Pancreas (tissue), 10 donors: Measurements from ENCODE around the gene CCDC192. TPM values are rescaled to one million over a fixed set of nuclear protein-coding genes. Genes with fewer than 3 reads are reported as not detected.
"Not testable (repeated sequence)": the region's sequence is repeated elsewhere in the genome, so short reads cannot be mapped to it uniquely, and the experiment has no call there.

Experiments
- ATAC-seq, 4 donors: fragments of 200-7000 bp; cut with Tn5 transposase; one replicate each; pipeline versions ENCODE4 v1.8.0 to v1.9.1; 2020; ENCODE audit warnings: mild to moderate bottlenecking in 4 of 4, moderate library complexity in 4 of 4
- DNase-seq, 6 donors: peaks; one replicate each; pipeline ENCODE4 v3.0.0-alpha.2; 2020
- FAIRE-seq: peaks from 2 replicates; lab custom pipeline; 2012; peaks lifted over from hg19 to GRCh38; lab: Jason Lieb, UNC
- H3K27ac ChIP-seq, 4 donors: fragments of 200-600 bp; sonication (generic); 1 replicate in 3 of 4; 2 replicates in 1 of 4; pipeline versions ENCODE4 v1.5.0 to v1.8.0; 2020
- H3K27me3 ChIP-seq, 4 donors: fragments of 200-600 bp; one replicate each; pipeline ENCODE4 v1.8.0; 2021
- H3K36me3 ChIP-seq, 3 donors: fragments of 200-600 bp; sonication (generic) in 1 of 3; one replicate each; pipeline versions ENCODE4 v1.5.0 to v1.8.0; 2020 to 2021
- H3K4me1 ChIP-seq, 3 donors: fragments of 200-600 bp; one replicate each; pipeline ENCODE4 v1.8.0; 2021
- H3K4me3 ChIP-seq, 4 donors: fragments of 200-600 bp; sonication (generic) in 2 of 4; one replicate each; pipeline versions ENCODE4 v1.5.0 to v1.8.0; 2020 to 2021
- H3K9me3 ChIP-seq, 4 donors: fragments of 200-600 bp; one replicate each; pipeline ENCODE4 v1.8.0; 2021
- WGBS, 2 donors: extraction: QIAGEN DNeasy Blood & Tissue Kit; methylation state at CpG; one replicate each; pipeline ENCODE4 v1.1.7; 2013; 5-methylcytosine and 5-hydroxymethylcytosine counted together
- intact Hi-C, 3 donors: fragments of 100-400 bp; cut with DNase I; formaldehyde crosslinking; loops; one replicate each; pipeline versions ENCODE4 v1.11.1 to v1.14.2; 2022
- polyA plus RNA-seq, 2 donors: library from polyadenylated mRNA; stranded (reverse); fragments of 200-250 nt; gene quantifications; one replicate each; pipeline ENCODE4 v1.2.3, GENCODE V29; 2013
- total RNA-seq, 6 donors: library from RNA; stranded (reverse); fragmentation: NEBNext Ultra II Directional in 4 of 6; extraction: Animal tissue kit (Norgen Biotek cat#: 25700) in 4 of 6; gene quantifications; one replicate each; pipeline versions ENCODE4 v1.2.1 to v1.2.4, GENCODE V29; 2021 to 2023
- TF ChIP-seq, protein P1 (sequence below), 4 donors: fragments of 200-600 bp; sonication (generic) in 3 of 4; IDR thresholded peaks; one replicate each; pipeline versions ENCODE4 v1.5.0 to v1.8.0; 2021; ENCODE audit warnings: antibody characterized with exemption in 4 of 4
- donor health status: healthy with polysubstance abuse.
- donor health status: DM: no; HTN: no; CAD: no; lungs with moderate emphysema.
- donor health status: DM: no; HTN: no; CAD: no.
- donor health status: control.
- donor health status: control.
- donor health status: Bipolar disorder and iron deficiency.
- donor health status: DM: yes; HTN: yes; CAD: no.
- donor health status: DM: no; HTN: no; CAD: no.
- donor health status: DM: no; HTN: no; CAD: no.
- donor health status: DM: yes; HTN: yes; CAD: no.

CCDC192 gene
- total and polyA plus RNA-seq, 8 donors = not detected

GRCh38 chr5:127774221-127774620, 71.0 kb downstream of the CCDC192 start:
- intact Hi-C loops = no loop called here

GRCh38 chr5:127776477-127776876, 73.3 kb downstream of the CCDC192 start:
- H3K36me3 ChIP-seq = no peaks in the 10 kb centered on the region
- no peaks in the 10 kb centered on the region for H3K4me1 ChIP-seq
- no peak for DNase-seq
- FAIRE-seq = no peak
- intact Hi-C loops = no loop called here
- ATAC-seq = no peak
- no peaks in the 10 kb centered on the region for H3K27me3 ChIP-seq
- no peaks in the 10 kb centered on the region for H3K9me3 ChIP-seq
- WGBS, 2 donors = 97 to 98% methylated on average over 4 of the region's 4 CpGs
- TF ChIP-seq, protein P1, sequence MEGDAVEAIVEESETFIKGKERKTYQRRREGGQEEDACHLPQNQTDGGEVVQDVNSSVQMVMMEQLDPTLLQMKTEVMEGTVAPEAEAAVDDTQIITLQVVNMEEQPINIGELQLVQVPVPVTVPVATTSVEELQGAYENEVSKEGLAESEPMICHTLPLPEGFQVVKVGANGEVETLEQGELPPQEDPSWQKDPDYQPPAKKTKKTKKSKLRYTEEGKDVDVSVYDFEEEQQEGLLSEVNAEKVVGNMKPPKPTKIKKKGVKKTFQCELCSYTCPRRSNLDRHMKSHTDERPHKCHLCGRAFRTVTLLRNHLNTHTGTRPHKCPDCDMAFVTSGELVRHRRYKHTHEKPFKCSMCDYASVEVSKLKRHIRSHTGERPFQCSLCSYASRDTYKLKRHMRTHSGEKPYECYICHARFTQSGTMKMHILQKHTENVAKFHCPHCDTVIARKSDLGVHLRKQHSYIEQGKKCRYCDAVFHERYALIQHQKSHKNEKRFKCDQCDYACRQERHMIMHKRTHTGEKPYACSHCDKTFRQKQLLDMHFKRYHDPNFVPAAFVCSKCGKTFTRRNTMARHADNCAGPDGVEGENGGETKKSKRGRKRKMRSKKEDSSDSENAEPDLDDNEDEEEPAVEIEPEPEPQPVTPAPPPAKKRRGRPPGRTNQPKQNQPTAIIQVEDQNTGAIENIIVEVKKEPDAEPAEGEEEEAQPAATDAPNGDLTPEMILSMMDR (IDR thresholded peaks at IDR 0.05) = no peak
- no peak overlapping the region for H3K4me3 ChIP-seq
- no peak overlapping the region for H3K27ac ChIP-seq

More at GRCh38 chr5:127774221-127774620, 71.0 kb downstream of the CCDC192 start:
- 81 to 96% methylated on average over 2 of the region's 2 CpGs for WGBS, 2 donors
- Histone ChIP-seq H3K4me3 (no peak overlapping the region), H3K4me1 (no peaks in the 10 kb centered on the region), H3K36me3 (no peaks in the 10 kb centered on the region), H3K27me3 (no peaks in the 10 kb centered on the region), H3K9me3 (no peaks in the 10 kb centered on the region), H3K27ac (no peak overlapping the region)
- TF ChIP-seq, protein P1 (IDR thresholded peaks at IDR 0.05) = no peak
- DNase-seq (no peak), FAIRE-seq (no peak), ATAC-seq (no peak)

- Histone ChIP-seq H3K27ac (no peak overlapping the region), H3K9me3 (no peaks in the 10 kb centered on the region), H3K36me3 (no peaks in the 10 kb centered on the region), H3K4me1 (no peaks in the 10 kb centered on the region), H3K4me3 (no peak overlapping the region), H3K27me3 (no peaks in the 10 kb centered on the region)
- no peak for ATAC-seq
- DNase-seq = no peak
- FAIRE-seq = no peak
- intact Hi-C loops = no loop called here
- TF ChIP-seq, protein P1 (IDR thresholded peaks at IDR 0.05) = no peak
Observed at GRCh38 chr5:127777957-127778356, 74.8 kb downstream of the CCDC192 start.

GRCh38 chr5:127782450-127782849, 79.3 kb downstream of the CCDC192 start:
- H3K4me3 ChIP-seq, H3K9me3 ChIP-seq, DNase-seq, H3K27me3 ChIP-seq, intact Hi-C loops, H3K4me1 ChIP-seq, ATAC-seq, H3K27ac ChIP-seq, FAIRE-seq, H3K36me3 ChIP-seq: not testable (repeated sequence)
- WGBS, 2 donors = 95 to 100% methylated on average over 2 of the region's 2 CpGs

DNA sequence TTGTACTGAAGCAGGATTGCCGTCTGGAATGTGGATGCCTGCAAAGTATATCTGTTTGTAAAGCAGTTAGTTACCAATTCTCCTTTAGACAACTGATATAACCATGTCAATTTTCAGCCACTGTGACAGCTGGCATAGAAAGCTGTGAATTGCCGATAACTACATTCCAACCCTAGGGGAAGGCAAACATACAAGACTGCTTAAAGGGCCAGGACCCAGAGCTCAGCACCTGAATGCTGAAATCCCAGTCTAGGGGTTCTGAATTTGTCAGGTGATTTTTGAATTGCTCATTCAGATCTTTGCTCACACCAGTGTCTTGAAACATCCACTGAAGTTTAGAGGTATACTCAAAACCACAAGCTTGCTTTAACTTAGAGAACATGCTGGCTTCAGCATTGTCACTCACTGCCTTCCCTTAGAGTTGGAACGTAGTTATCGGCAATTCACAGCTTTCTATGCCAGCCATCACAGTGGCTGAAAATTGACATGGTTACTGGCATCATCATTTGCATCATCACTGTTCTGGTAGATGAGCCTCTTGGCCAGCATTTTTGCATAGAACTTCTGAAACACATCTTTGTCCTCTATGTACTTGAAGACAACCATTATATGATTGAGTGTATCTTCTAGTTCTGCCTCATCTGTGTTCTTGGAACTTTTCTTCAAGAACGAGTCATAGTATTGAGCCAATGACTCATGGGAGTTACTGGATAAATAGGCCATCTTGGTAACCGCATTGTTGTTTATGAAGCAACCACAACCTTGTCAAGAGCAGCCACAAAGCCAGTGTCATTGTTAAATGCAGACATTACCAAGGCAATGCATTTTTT, 82.1 kb downstream of the CCDC192 start:
- TF ChIP-seq, protein P1 (IDR thresholded peaks at IDR 0.05) = no peak
- Histone ChIP-seq H3K4me1 (no peaks in the 10 kb centered on the region), H3K4me3 (no peak overlapping the region), H3K9me3 (no peaks in the 10 kb centered on the region), H3K27ac (no peak overlapping the region), H3K36me3 (no peaks in the 10 kb centered on the region), H3K27me3 (no peaks in the 10 kb centered on the region)
- intact Hi-C loops = no loop called here
- ATAC-seq (peak in 2 of 4 donors; percentile 41 to 47), DNase-seq (no peak), FAIRE-seq (no peak)
- WGBS, 2 donors = 41 to 48% methylated on average over 6 of the region's 6 CpGs
